SU-DHL-6 (cell line): ENCODE results near the gene SIAH2.

ENCODE experiments used
- EZH2phosphoT487 ChIP-seq: fragments of 200-600 bp; sonication (generic), shearing (Covaris generic); conservative IDR thresholded peaks from 2 replicates; pipeline ENCODE4 v1.6.1; 2018; ENCODE audit warnings: mild to moderate bottlenecking, antibody characterized with exemption, low read length, moderate library complexity, mixed read lengths
- TF ChIP-seq, protein P1 (sequence below): fragments of 200-600 bp; sonication (generic); IDR thresholded peaks from one replicate; pipeline ENCODE4 v1.5.1; 2017; ENCODE audit warnings: antibody characterized with exemption, mild to moderate bottlenecking, low read length, moderate library complexity; ENCODE audit not compliant: insufficient read depth, poor library complexity, severe bottlenecking

DNA sequence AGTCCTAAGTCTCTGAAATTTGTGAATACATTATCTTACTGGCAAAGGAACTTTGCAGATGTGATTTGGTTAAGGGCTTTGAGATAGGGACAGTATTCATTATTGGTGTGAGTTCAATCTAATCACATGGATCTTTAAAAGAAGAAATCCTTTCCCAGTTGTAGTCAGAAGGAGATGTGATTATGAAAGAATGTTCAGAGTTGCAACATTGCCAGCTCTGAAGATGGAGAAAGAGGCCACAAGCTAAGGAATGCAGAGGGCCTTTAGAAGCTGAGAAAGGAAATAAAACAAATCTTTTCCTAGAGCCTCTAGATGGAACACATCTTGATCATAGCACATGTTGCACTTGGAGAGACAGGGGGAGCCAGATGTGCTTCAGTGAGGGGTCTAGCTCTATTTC is 27.7 kb upstream of the SIAH2 start:
- TF ChIP-seq, protein P1, sequence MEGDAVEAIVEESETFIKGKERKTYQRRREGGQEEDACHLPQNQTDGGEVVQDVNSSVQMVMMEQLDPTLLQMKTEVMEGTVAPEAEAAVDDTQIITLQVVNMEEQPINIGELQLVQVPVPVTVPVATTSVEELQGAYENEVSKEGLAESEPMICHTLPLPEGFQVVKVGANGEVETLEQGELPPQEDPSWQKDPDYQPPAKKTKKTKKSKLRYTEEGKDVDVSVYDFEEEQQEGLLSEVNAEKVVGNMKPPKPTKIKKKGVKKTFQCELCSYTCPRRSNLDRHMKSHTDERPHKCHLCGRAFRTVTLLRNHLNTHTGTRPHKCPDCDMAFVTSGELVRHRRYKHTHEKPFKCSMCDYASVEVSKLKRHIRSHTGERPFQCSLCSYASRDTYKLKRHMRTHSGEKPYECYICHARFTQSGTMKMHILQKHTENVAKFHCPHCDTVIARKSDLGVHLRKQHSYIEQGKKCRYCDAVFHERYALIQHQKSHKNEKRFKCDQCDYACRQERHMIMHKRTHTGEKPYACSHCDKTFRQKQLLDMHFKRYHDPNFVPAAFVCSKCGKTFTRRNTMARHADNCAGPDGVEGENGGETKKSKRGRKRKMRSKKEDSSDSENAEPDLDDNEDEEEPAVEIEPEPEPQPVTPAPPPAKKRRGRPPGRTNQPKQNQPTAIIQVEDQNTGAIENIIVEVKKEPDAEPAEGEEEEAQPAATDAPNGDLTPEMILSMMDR: no peak
- no peak for TF ChIP-seq EZH2phosphoT487
